HS-5 (cell line): ENCODE data around the gene USP34.
"Not testable (repeated sequence)": the region's sequence is repeated elsewhere in the genome, so short reads cannot be mapped to it uniquely, and the experiment has no call there.

Experiments used
- DNase-seq: peaks from one replicate; pipeline ENCODE4 v3.0.0-alpha.2; 2012; ENCODE audit warnings: low read depth

USP34 gene

GRCh38 chr2:61460163-61460562, 10.7 kb downstream of the USP34 start:
- peak; percentile 53 for DNase-seq

DNA sequence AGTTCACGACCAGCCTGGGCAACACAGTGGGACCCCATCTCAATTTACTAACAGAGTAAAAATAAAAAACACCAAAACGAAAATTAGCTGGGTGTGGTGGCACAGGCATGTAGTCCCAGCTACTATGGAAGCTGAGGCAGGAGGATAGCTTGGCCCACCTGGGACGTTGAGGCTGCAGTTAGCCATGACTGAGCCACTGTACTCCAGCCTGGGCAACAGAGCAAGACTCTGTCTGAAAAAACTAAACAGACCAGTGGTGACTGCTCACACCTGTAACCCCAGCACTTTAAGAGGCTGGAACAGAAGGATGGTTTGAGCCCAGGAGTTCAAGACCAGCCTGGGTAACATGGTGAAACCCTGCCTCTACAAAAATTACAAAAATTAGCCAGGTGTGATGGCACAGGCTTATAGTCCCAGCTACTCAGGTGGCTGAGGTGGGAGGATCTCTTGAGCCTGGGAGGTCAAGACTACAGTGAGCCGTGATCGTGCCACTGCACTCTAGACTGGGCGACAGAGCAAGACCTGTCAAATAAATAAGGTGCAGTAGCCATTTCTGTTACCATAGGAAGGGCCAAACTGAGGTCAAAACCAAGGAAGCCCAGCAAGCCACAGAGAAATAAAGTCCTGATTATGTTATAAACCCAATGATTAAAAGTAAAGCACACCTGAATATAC, 14.0 kb downstream of the USP34 start:
- no peak for DNase-seq

GRCh38 chr2:61456070-61456745, 14.7 kb downstream of the USP34 start:
- DNase-seq = no peak

GRCh38 chr2:61454972-61455371, 15.9 kb downstream of the USP34 start:
- not testable (repeated sequence) for DNase-seq

GRCh38 chr2:61454383-61454782, 16.5 kb downstream of the USP34 start:
- no peak for DNase-seq

DNA sequence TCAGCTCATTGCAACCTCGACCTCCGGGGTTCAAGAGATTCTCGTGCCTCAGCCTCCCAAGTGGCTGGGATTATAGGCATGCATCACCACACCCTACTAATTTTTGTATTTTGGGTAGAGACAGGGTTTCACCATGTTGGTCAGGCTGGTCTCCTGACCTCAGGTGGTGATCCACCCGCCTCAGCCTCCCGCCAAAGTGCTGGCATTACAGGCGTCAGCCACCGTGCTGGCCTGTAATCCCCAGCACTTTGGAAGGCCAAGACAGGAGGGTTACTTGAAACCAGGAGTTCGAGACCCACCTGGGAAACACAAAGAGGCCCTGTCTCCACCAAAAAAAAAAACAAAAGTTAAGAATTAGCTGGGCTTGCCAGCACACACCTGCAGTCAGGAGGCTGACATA, 18.5 kb downstream of the USP34 start:
- no peak for DNase-seq

DNA sequence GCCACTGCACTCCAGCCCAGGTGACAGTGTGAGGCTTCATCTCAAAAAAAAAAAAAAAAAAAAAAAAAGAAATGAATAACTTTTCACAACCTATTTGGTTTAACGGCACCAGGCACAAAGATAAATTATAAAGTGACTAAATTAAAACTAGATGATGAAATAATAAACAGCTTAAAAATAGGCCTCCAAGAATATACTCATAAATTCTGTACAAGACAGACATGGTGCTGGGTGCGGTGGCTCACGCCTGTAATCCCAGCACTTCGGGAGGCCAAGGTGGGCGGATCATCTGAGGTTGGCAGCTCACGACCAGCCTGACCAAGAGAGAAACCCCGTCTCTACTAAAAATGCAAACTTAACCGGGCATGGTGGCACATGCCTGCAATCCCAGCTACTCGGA, 19.7 kb downstream of the USP34 start:
- DNase-seq = no peak

DNA sequence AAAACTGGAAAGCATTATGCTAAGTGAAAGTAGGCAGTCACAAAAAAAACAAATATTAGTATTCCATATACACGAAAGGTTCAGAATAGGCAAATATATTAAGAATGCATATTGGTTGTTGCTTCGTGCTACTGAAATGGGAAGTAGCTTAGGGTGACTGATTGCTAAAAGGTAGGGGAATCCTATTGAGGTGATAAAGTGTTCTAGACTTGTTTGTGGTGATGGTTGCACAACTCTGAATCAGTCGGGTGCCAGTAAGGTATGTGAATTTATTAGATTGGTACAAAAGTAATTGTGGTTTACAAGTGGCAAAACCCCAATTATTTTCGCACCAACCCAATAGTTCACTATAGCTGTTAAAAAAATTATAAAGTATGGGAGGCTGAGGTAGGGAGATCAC, 20.7 kb downstream of the USP34 start:
- DNase-seq = no peak

DNA sequence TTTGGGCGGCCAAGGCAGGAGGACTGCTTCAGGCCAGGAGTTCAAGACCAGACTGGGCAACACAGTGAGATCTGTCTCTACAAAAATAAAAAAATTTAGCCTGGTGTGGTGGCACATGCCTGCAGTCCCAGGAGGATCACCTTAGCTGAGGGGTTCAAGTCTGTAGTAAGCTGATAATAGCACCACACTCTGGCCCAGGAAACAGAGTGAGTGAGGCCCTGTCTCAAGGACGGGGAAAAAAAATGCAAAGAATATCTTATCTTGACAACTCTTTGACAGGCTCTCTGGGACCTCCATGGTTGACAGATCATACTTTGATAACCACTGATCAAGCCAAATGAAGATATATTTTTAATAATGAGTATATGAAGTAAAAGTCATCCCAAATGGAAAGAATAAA, 22.7 kb downstream of the USP34 start:
- DNase-seq = no peak

GRCh38 chr2:61446971-61447370, 23.9 kb downstream of the USP34 start:
- not testable (repeated sequence) for DNase-seq

GRCh38 chr2:61443342-61444041, 27.4 kb downstream of the USP34 start:
- no peak for DNase-seq

DNA sequence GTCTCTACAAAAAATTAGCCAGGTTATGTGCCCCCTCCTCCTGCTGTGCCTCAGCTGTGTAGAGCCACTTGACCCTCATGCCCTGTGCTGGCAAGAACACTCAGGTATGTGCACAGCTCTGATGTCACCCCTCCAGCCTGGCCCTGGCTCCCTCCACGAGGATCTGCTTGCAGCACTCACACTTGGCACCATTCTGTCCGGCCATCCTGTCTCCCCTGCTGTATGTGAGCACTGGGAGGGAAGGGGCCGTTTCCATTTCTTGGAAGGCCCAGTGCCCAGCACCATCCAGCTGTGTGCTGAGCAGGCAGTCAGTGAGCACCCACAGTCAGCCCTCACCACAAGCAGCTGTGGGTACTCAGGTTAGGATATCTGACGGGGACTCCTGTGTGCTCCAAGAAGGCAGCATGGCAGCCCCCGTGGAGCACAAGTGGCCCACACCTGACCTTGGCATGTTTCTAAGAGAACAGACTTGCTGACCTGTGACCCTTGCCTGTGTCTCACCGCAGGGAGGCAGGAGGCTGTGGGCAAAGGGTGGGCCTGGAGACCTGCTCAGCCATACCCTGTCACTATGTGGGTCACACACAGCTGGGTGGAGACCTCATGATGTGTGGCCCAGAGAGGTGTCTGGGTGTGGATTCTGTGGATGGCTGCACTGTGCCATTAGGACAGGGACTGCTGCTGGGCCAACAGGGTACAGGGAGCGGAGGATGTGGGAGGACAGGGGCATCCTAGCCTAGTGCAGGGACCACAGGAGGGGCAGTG, 31.5 kb downstream of the USP34 start:
- DNase-seq = no peak

GRCh38 chr2:61438670-61439069, 32.2 kb downstream of the USP34 start:
- no peak for DNase-seq

GRCh38 chr2:61437170-61437569, 33.7 kb downstream of the USP34 start:
- no peak for DNase-seq

DNA sequence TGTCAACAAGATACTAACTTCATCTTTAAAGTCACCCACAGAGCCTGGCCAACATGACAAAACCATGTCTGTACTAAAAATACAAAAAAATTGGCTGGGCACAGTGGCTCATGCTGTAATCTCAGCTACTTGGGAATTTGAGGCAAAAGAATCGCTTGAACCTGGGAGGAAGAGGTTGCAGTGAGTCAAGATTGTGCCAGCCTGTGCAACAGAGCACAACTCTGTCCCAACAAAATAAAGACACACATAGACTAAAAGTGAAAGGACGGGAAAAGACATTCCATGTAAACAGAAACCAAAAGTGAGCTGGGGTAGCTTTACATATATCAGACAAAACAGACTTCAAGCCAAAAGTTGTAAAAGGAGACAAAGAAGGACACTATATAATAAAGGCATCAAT, 34.8 kb downstream of the USP34 start:
- no peak for DNase-seq

GRCh38 chr2:61435291-61435690, 35.6 kb downstream of the USP34 start:
- DNase-seq = no peak

GRCh38 chr2:61434314-61434713, 36.6 kb downstream of the USP34 start:
- DNase-seq = no peak

- DNase-seq = no peak
These were observed 37.3 kb downstream of the USP34 start for GRCh38 chr2:61433606-61434005.

DNA sequence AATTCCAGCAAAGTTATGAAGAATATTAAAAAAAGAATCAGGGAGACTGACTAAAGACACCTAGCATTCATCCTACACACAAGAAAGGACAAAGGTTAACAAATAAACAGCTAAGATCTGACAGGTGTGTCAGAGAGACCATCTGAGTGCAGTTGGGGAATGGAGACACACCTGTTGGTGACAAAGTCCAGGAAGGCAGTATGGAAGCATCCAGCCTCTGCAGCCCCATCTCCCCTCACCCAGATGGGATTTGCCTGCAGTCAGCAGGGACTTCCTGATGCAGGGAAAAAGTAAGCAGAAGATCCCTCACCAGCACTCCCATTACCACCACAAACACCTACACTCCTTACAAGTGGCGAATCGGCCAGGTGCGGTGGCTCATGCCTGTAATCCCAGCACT, 37.9 kb downstream of the USP34 start:
- DNase-seq = no peak

DNA sequence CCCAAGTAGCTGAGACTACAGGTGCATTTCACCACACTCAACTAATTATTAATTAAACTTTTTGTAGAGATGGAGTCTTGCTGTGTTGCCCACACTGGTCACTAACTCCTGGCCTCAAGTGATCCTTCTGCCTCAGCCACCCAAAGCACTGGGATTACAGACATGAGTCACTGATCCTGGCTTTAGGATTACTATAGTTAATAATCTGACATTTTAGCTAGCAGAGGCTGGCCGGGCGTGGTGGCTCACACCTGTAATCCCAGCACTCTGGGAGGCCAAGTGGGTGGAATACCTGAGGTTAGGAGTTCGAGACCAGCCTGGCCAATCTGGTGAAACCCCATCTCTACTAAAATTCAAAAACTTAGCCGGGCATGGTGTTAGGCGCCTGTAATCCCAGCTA, 39.5 kb downstream of the USP34 start:
- no peak for DNase-seq

DNA sequence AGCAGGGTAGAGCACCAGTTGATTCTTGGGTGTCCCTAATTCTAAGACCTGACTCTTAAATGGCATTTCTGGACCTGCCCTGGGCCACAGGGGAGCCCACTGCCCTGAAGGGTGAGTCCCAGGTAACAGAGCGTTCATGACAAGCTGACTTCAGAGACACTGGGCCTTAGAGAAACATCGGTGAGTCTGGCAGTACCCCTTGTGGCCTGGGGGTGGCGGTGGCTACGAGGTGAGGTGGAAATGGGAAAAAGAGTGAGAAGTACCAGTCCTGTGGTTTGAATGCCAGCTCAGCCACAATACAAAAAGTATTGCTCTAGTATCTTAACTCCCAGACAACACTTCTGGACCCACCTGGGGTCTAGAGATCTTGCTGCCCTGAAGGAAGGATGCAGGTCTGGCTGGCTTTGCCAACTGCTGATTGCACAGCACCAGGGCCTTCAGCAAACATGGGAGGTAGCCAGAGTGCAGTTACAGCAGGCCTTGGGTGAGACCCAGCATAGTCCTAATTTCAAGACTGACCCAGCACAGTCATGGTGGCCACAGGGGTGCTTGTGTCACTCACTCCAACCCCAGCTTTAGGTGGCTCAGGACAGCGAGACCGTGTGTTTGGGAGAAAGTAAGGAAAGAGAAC, 44.5 kb downstream of the USP34 start:
- DNase-seq = no peak

- DNase-seq = no peak
These were observed 45.2 kb downstream of the USP34 start for GRCh38 chr2:61425605-61426155.
